ENCODE results near the gene RPL7A. TPM values are rescaled to one million over a fixed set of nuclear protein-coding genes. Genes with fewer than 3 reads are reported as not detected.

RPL7A gene
- total RNA-seq, 3 donors from 2014 or later (not counting 1 experiment from before 2014, with no cell fraction given), result 1,409 to 1,616 (median 1,600) TPM

DNA sequence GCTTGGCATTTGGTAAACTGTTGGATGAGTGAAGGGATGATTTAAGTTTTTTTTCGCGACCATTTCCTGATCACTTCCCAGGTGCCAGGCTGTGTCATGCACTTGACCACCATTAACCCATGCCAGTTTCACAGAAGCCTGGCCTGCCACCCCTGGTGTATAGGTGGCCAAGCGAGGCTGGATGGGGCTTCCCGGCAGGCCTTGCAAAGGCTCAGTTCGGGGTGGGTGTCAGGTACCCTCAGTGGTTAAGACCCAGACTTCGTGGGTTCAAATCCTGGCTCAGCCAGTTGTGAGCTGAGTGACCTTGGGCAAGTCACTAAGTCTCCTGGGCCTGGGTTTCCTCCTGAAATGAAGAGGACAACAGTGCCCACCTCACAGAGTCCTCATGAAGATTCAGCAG lies 2.4 kb upstream of the RPL7A start:
- Histone ChIP-seq H3K36me3 (ENCODE audit: control insufficient read depth, insufficient read depth, low read length) (peaks cover 35% of the 10 kb centered on the region), H3K4me3 (ENCODE audit: low read length) (no peak overlapping the region), H3K27me3 (ENCODE audit: control insufficient read depth, insufficient read depth, low read length) (no peaks in the 10 kb centered on the region), H3K27ac (ENCODE audit: low read length) (no peak overlapping the region), H3K9me3 (ENCODE audit: control insufficient read depth, insufficient read depth, low read length) (no peaks in the 10 kb centered on the region), H3K4me1 (ENCODE audit: control insufficient read depth, insufficient read depth, low read length) (peaks cover 60% of the 10 kb centered on the region)
- H3K9me3 Mint-ChIP-seq, result no peaks in the 10 kb centered on the region
- H3K4me3 Mint-ChIP-seq, result no peak overlapping the region
- TF ChIP-seq, protein P1, sequence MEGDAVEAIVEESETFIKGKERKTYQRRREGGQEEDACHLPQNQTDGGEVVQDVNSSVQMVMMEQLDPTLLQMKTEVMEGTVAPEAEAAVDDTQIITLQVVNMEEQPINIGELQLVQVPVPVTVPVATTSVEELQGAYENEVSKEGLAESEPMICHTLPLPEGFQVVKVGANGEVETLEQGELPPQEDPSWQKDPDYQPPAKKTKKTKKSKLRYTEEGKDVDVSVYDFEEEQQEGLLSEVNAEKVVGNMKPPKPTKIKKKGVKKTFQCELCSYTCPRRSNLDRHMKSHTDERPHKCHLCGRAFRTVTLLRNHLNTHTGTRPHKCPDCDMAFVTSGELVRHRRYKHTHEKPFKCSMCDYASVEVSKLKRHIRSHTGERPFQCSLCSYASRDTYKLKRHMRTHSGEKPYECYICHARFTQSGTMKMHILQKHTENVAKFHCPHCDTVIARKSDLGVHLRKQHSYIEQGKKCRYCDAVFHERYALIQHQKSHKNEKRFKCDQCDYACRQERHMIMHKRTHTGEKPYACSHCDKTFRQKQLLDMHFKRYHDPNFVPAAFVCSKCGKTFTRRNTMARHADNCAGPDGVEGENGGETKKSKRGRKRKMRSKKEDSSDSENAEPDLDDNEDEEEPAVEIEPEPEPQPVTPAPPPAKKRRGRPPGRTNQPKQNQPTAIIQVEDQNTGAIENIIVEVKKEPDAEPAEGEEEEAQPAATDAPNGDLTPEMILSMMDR (IDR thresholded peaks at IDR 0.05), result no peak
- no peak overlapping the region for H3K27ac Mint-ChIP-seq
- 97% methylated on average over 6 of the region's 6 CpGs for WGBS (ENCODE audit: insufficient coverage)
- peaks cover 56 to 60% of the 10 kb centered on the region in 2 donors for H3K4me1 Mint-ChIP-seq
- intact Hi-C loops (cut with micrococcal nuclease), result no loop called here
- H3K36me3 Mint-ChIP-seq, result peaks cover 7% of the 10 kb centered on the region
- ATAC-seq (no peak), DNase-seq (no peak)
- no peaks in the 10 kb centered on the region for H3K27me3 Mint-ChIP-seq (ENCODE audit: low read depth in 2 of 2)

DNA sequence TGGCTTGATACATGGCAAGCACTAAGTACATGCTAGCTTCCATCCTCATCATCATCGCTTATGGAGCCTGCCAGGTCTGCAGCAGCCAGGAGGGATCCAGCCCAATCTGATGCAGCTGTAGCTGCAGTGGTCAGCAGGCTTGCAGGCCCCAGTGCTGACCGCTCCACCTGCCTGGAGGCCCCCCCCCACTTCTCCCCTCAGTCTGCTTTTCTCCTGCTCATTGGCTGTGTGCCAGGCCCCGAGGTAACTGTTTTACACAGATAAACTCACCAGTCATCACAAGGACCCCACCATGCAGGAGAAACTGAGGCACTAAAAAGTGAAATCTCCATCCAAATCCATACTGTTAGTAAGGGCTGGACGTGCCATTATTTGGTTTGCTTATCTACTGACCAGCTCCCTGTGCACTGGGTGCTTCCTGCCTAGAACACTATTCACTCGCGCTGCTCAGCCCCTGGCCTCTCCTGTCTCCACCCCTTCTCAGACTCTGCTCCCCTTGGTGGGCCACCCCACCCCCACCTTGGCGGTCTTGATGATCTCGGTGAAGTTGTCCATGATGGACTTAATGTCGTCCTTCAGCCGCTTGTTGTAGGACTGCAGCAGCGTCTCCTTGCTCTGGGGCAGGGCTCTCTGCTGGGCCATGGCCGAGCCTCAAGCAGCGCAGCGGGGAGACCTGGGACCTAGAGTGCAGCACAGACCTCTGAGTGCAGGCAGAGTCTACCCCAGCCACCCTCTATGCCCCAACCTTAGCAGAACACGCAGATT lies 1.8 kb upstream of the RPL7A start:
- no peaks in the 10 kb centered on the region for H3K27me3 ChIP-seq (ENCODE audit: control insufficient read depth, insufficient read depth, low read length)
- DNase-seq (no peak), ATAC-seq (no peak)
- H3K4me3 Mint-ChIP-seq, result peak overlapping the region; percentile 85
- intact Hi-C loops (cut with micrococcal nuclease), result no loop called here
- peaks cover 40% of the 10 kb centered on the region for H3K36me3 ChIP-seq (ENCODE audit: control insufficient read depth, insufficient read depth, low read length)
- no peak overlapping the region for H3K27ac ChIP-seq (ENCODE audit: low read length)
- no peaks in the 10 kb centered on the region for H3K27me3 Mint-ChIP-seq (ENCODE audit: low read depth in 2 of 2)
- no peaks in the 10 kb centered on the region for H3K9me3 Mint-ChIP-seq
- TF ChIP-seq, protein P1 (IDR thresholded peaks at IDR 0.05), result no peak
- H3K4me1 ChIP-seq (ENCODE audit: control insufficient read depth, insufficient read depth, low read length), result peaks cover 53% of the 10 kb centered on the region
- no peak overlapping the region for H3K4me3 ChIP-seq (ENCODE audit: low read length)
- peaks cover 50 to 54% of the 10 kb centered on the region in 2 donors for H3K4me1 Mint-ChIP-seq
- 91% methylated on average over 15 of the region's 15 CpGs for WGBS (ENCODE audit: insufficient coverage)
- H3K36me3 Mint-ChIP-seq, result peaks cover 7% of the 10 kb centered on the region
- no peaks in the 10 kb centered on the region for H3K9me3 ChIP-seq (ENCODE audit: control insufficient read depth, insufficient read depth, low read length)
- peak overlapping the region in 1 of 2 donors; percentile 94 for H3K27ac Mint-ChIP-seq

DNA sequence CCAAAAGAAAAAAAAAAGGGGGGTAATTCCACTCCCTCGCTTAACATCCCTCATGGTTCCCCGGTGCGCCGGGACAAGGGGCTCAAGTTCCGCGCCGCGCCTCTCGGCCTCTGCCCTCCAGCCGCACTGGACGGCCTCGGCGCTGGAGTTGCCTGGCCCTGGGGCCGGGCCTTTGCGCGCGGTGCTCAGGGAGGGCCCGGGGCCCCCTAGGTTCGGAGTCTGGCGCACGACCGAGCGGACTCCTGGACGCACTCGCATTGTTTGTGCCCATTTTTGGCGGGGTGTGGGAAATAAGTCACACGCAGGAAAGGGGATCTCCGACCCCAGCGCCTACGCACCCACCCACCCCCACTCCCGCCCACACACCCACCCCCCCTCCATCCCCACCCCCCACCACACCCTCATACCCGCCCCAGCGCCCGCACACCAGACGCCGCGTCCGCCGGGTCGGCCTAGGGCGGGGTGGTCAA lies 468 bp upstream of the RPL7A start:
- Histone ChIP-seq H3K4me3 (ENCODE audit: low read length) (peak overlapping the region; percentile 76), H3K36me3 (ENCODE audit: control insufficient read depth, insufficient read depth, low read length) (peaks cover 53% of the 10 kb centered on the region), H3K9me3 (ENCODE audit: control insufficient read depth, insufficient read depth, low read length) (no peaks in the 10 kb centered on the region), H3K27me3 (ENCODE audit: control insufficient read depth, insufficient read depth, low read length) (no peaks in the 10 kb centered on the region), H3K4me1 (ENCODE audit: control insufficient read depth, insufficient read depth, low read length) (peaks cover 40% of the 10 kb centered on the region), H3K27ac (ENCODE audit: low read length) (peak overlapping the region; percentile 75)
- intact Hi-C loops (cut with micrococcal nuclease), result no loop called here
- Mint-ChIP-seq H3K9me3 (no peaks in the 10 kb centered on the region), H3K4me3 (peak overlapping the region; percentile 100), H3K36me3 (peaks cover 12% of the 10 kb centered on the region), H3K4me1 (peaks cover 38 to 40% of the 10 kb centered on the region in 2 donors), H3K27me3 (ENCODE audit: low read depth in 2 of 2) (no peaks in the 10 kb centered on the region), H3K27ac (peak overlapping the region; percentile 94 to 95)
- 0% methylated on average over 35 of the region's 41 CpGs for WGBS (ENCODE audit: insufficient coverage)
- ATAC-seq (peak; percentile 46 to 59 (median 53)), DNase-seq (peak in 1 of 2 donors; percentile 79)
- TF ChIP-seq, protein P1 (IDR thresholded peaks at IDR 0.05), result no peak
